Stimulated activated CD4-positive, alpha-beta T cell treated with anti-CD3 and anti-CD28 coated beads, Interleukin-12 subunit alpha, Interleukin-12 subunit beta, amount 100 ng/mL, for 24 hours (primary cell): ENCODE data around the gene NDE1.

Experiments used
- DNase-seq, 2 experiments: peaks; one replicate each; pipeline ENCODE4 v3.0.0-alpha.2; 2020; ENCODE audit warnings: low read depth in 2 of 2

The NDE1 gene

GRCh38 chr16:15768201-15768600 is 118.2 kb downstream of the NDE1 start:
- DNase-seq, result no peak

GRCh38 chr16:15769239-15769638 is 119.2 kb downstream of the NDE1 start:
- no peak for DNase-seq

- no peak for DNase-seq
Measured at GRCh38 chr16:15770107-15770506, 120.1 kb downstream of the NDE1 start.

GRCh38 chr16:15770512-15770911 is 120.5 kb downstream of the NDE1 start:
- DNase-seq, result no peak

- no peak for DNase-seq
Measured at GRCh38 chr16:15771694-15772093, 121.6 kb downstream of the NDE1 start.

GRCh38 chr16:15772579-15773293 is 122.7 kb downstream of the NDE1 start:
- no peak for DNase-seq

GRCh38 chr16:15773968-15774367 is 123.9 kb downstream of the NDE1 start:
- no peak for DNase-seq

- no peak for DNase-seq
Measured at GRCh38 chr16:15775209-15775608, 125.2 kb downstream of the NDE1 start.

- DNase-seq, result no peak
Measured at GRCh38 chr16:15775663-15776304, 125.7 kb downstream of the NDE1 start.
